IMR-90 (cell line): ENCODE measurements around the gene PTP4A2. TPM values are rescaled to one million over a fixed set of nuclear protein-coding genes. Genes with fewer than 3 reads are reported as not detected.

Experiments
- ATAC-seq: fragments of 200-7000 bp; cut with Tn5 transposase; 2 replicates; pipeline ENCODE4 v1.9.1; 2020; ENCODE audit warnings: low read depth, mild to moderate bottlenecking, moderate library complexity
- BruUV-seq: library from RNA; stranded (reverse); fragments of 400-500 nt; replicated peaks from 2 replicates; lab custom pipeline; 2021; lab: Mats Ljungman, UMichigan
- CTCF ChIA-PET: fragments of 300-600 bp; formaldehyde crosslinking; extraction: SDS; loops from one replicate; lab custom pipeline; 2021; ENCODE audit warnings: antibody characterized with exemption; lab: Yijun Ruan, JAX
- POLR2A ChIA-PET: fragments of 300-600 bp; sonication (Branson Sonifier 250); formaldehyde crosslinking; loops from one replicate; lab custom pipeline; 2022; ENCODE audit warnings: antibody characterized with exemption; ENCODE audit not compliant: unreplicated experiment; lab: Charles Lee
- DNase-seq: peaks from one replicate; pipeline ENCODE4 v3.0.0; 2013
- H2AFZ ChIP-seq: replicated peaks from 2 replicates; pipeline ENCODE3; 2013; ENCODE audit warnings: low read length, mild to moderate bottlenecking; ENCODE audit not compliant: poor library complexity
- H2AK5ac ChIP-seq: 2 replicates; pipeline ENCODE4 v1.6.1; 2013; ENCODE audit warnings: low read depth, low read length, inconsistent platforms
- H2AK9ac ChIP-seq: replicated peaks from 2 replicates; pipeline ENCODE3; 2013; ENCODE audit warnings: mild to moderate bottlenecking, low read depth, low read length, moderate library complexity; ENCODE audit not compliant: poor library complexity
- H2BK120ac ChIP-seq: 2 replicates; pipeline ENCODE4 v1.6.1; 2013; ENCODE audit warnings: low read depth, low read length, inconsistent platforms
- H2BK15ac ChIP-seq: 3 replicates; pipeline ENCODE4 v1.6.1; 2013; ENCODE audit warnings: low read depth, low read length, inconsistent platforms
- H2BK20ac ChIP-seq: 2 replicates; pipeline ENCODE4 v1.6.1; 2013; ENCODE audit warnings: low read depth, mild to moderate bottlenecking, inconsistent platforms, low read length, moderate library complexity
- H2BK5ac ChIP-seq: 2 replicates; pipeline ENCODE4 v1.6.1; 2013; ENCODE audit warnings: mild to moderate bottlenecking, low read depth, low read length, inconsistent platforms; ENCODE audit not compliant: poor library complexity, severe bottlenecking
- H3K14ac ChIP-seq: replicated peaks from 2 replicates; pipeline ENCODE4 v1.6.1; 2013; ENCODE audit warnings: low read depth, low read length, inconsistent platforms
- H3K18ac ChIP-seq: 2 replicates; pipeline ENCODE4 v1.6.1; 2013; ENCODE audit warnings: low read depth, low read length, control low read depth
- H3K23ac ChIP-seq: 2 replicates; pipeline ENCODE4 v1.6.1; 2013; ENCODE audit warnings: low read depth, low read length, inconsistent platforms
- H3K27ac ChIP-seq: 2 replicates; pipeline ENCODE4 v1.5.1; 2013; ENCODE audit warnings: mild to moderate bottlenecking, control low read depth, low read length; ENCODE audit not compliant: insufficient read depth
- H3K27me3 ChIP-seq: 2 replicates; pipeline ENCODE4 v1.6.1; 2013; ENCODE audit warnings: low read length; ENCODE audit not compliant: control insufficient read depth, insufficient read depth
- H3K36me3 ChIP-seq: 2 replicates; pipeline ENCODE4 v1.6.1; 2013; ENCODE audit warnings: low read length, mixed read lengths; ENCODE audit not compliant: control insufficient read depth, insufficient read depth
- H3K4ac ChIP-seq: 2 replicates; pipeline ENCODE4 v1.6.1; 2013; ENCODE audit warnings: low read depth, low read length, inconsistent platforms
- H3K4me1 ChIP-seq: 2 replicates; pipeline ENCODE4 v1.6.1; 2013; ENCODE audit warnings: low read length, mixed read lengths; ENCODE audit not compliant: control insufficient read depth, insufficient read depth
- H3K4me2 ChIP-seq: 2 replicates; pipeline ENCODE4 v1.6.1; 2013; ENCODE audit warnings: low read depth, mild to moderate bottlenecking, control low read depth, low read length, moderate library complexity
- H3K4me3 ChIP-seq: 2 replicates; pipeline ENCODE4 v1.5.1; 2013; ENCODE audit warnings: low read depth, mild to moderate bottlenecking, control low read depth, low read length, moderate library complexity; ENCODE audit not compliant: insufficient read depth
- H3K56ac ChIP-seq: 2 replicates; pipeline ENCODE4 v1.6.1; 2013; ENCODE audit warnings: low read length, inconsistent platforms; ENCODE audit not compliant: insufficient read depth; ENCODE audit errors: extremely low read depth
- H3K79me1 ChIP-seq, 2 experiments: 2 replicates each; pipeline ENCODE4 v1.6.1; 2013; ENCODE audit warnings: low read length in 2 of 2, inconsistent platforms in 1 of 2, low read depth in 1 of 2
- H3K9ac ChIP-seq: 2 replicates; pipeline ENCODE4 v1.6.1; 2013; ENCODE audit warnings: low read depth, low read length, control low read depth
- H3K9me1 ChIP-seq: 2 replicates; pipeline ENCODE4 v1.6.1; 2013; ENCODE audit warnings: low read length, inconsistent platforms; ENCODE audit not compliant: insufficient read depth
- H3K9me3 ChIP-seq: 2 replicates; pipeline ENCODE4 v1.6.1; 2013; ENCODE audit warnings: low read length; ENCODE audit not compliant: control insufficient read depth, insufficient read depth
- H4K20me1 ChIP-seq: 2 replicates; pipeline ENCODE4 v1.6.1; 2013; ENCODE audit warnings: low read length, inconsistent platforms; ENCODE audit not compliant: insufficient read depth
- H4K5ac ChIP-seq: 2 replicates; pipeline ENCODE4 v1.6.1; 2013; ENCODE audit warnings: mild to moderate bottlenecking, low read depth, low read length, control low read depth
- H4K8ac ChIP-seq, 2 experiments: 2 replicates each; pipeline ENCODE4 v1.6.1; 2013; ENCODE audit warnings: low read depth in 2 of 2, low read length in 2 of 2, control low read depth in 1 of 2, inconsistent platforms in 1 of 2
- H4K91ac ChIP-seq: 2 replicates; pipeline ENCODE4 v1.6.1; 2013; ENCODE audit warnings: low read depth, low read length, inconsistent platforms; ENCODE audit not compliant: insufficient read depth
- BHLHE40 ChIP-seq: fragments of 150-350 bp; IDR thresholded peaks from 2 replicates; pipeline ENCODE4 v1.6.1; 2016; ENCODE audit warnings: mild to moderate bottlenecking, low read depth, low read length
- CEBPB ChIP-seq: IDR thresholded peaks from 2 replicates; pipeline ENCODE4 v1.6.1; 2012; ENCODE audit warnings: low read depth, low read length, improper control_type of control experiment
- CHD1 ChIP-seq: IDR thresholded peaks from 2 replicates; pipeline ENCODE4 v1.6.1; 2012; ENCODE audit warnings: low read depth, low read length, improper control_type of control experiment
- CTCF ChIP-seq: conservative IDR thresholded peaks from 2 replicates; pipeline ENCODE4 v1.5.1; 2012; ENCODE audit warnings: mild to moderate bottlenecking, low read depth, low read length, improper control_type of control experiment
- ELK1 ChIP-seq: fragments of 150-350 bp; IDR thresholded peaks from 2 replicates; pipeline ENCODE4 v1.6.1; 2016; ENCODE audit warnings: low read depth, mild to moderate bottlenecking, low read length, moderate library complexity, borderline replicate concordance
- FOS ChIP-seq: fragments of 150-350 bp; IDR thresholded peaks from 2 replicates; pipeline ENCODE4 v1.6.1; 2016; ENCODE audit warnings: low read depth, low read length
- MAZ ChIP-seq: IDR thresholded peaks from 2 replicates; pipeline ENCODE4 v1.6.1; 2012; ENCODE audit warnings: low read depth, mild to moderate bottlenecking, low read length, improper control_type of control experiment, moderate library complexity, borderline replicate concordance
- MXI1 ChIP-seq: IDR thresholded peaks from 2 replicates; pipeline ENCODE4 v1.6.1; 2012; ENCODE audit warnings: low read depth, mild to moderate bottlenecking, low read length, moderate library complexity, borderline replicate concordance
- NFE2L2 ChIP-seq: fragments of 150-350 bp; IDR thresholded peaks from 2 replicates; pipeline ENCODE4 v1.6.1; 2016; ENCODE audit warnings: low read depth, mild to moderate bottlenecking, low read length
- POLR2A ChIP-seq: IDR thresholded peaks from 2 replicates; pipeline ENCODE4 v1.6.1; 2012; ENCODE audit warnings: mild to moderate bottlenecking, low read depth, low read length
- RAD21 ChIP-seq: IDR thresholded peaks from 2 replicates; pipeline ENCODE4 v1.6.1; 2012; ENCODE audit warnings: low read length, improper control_type of control experiment
- RFX5 ChIP-seq: IDR thresholded peaks from 2 replicates; pipeline ENCODE4 v1.8.0; 2012; ENCODE audit warnings: low read depth, mild to moderate bottlenecking, low read length, moderate library complexity
- SMC3 ChIP-seq: fragments of 150-350 bp; IDR thresholded peaks from 2 replicates; pipeline ENCODE4 v1.6.1; 2016; ENCODE audit warnings: low read depth, mild to moderate bottlenecking, antibody characterized with exemption, low read length, moderate library complexity
- whole genome bisulfite sequencing, 2 experiments: methylation state at CpG; one replicate each; pipeline versions ENCODE4 v1.1.5 to v1.1.7; 2013; ENCODE audit warnings: missing lambda C conversion rate in 2 of 2; ENCODE audit not compliant: insufficient read length in 1 of 2; ENCODE audit errors: extremely low coverage in 2 of 2; 5-methylcytosine and 5-hydroxymethylcytosine counted together
- dilution Hi-C: fragments of 300-500 bp; cut with HindIII; formaldehyde crosslinking; loops from one replicate; pipeline ENCODE4 v1.14.3; 2018; ENCODE audit warnings: low sequenced_read_pairs; ENCODE audit not compliant: unreplicated experiment
- in situ Hi-C: fragments of 300-500 bp; cut with MboI; formaldehyde crosslinking; loops from 3 replicates; pipeline ENCODE4 v1.14.3; 2019; ENCODE audit warnings: low sequenced_read_pairs, inconsistent platforms, mixed read lengths
- intact Hi-C: fragments of 100-400 bp; cut with micrococcal nuclease; formaldehyde crosslinking; loops from 2 replicates; pipeline ENCODE4 v1.10.0; 2022
- polyA plus RNA-seq, 3 experiments: library from polyadenylated mRNA; depleted of rRNA; stranded (reverse); fragments of >200 nt; gene quantifications; 2 replicates each; pipeline ENCODE4 v1.2.3, GENCODE V29; 2012; ENCODE audit warnings: low replicate concordance in 1 of 3
- total RNA-seq: library from RNA; depleted of rRNA; stranded (reverse); fragments of >200 nt; gene quantifications from 2 replicates; pipeline ENCODE4 v1.2.3, GENCODE V29; 2012

The PTP4A2 gene
- total and polyA plus RNA-seq, 2 of the 4 experiments (the other 2 are of a cell fraction), result 135 to 328 TPM

GRCh38 chr1:31984419-31985347, 46.5 kb upstream of the PTP4A2 start:
- dilution Hi-C loops, result no loop called here
- peak overlapping the region; percentile 12 to 79; a peak in 3 of 4 replicates for H4K8ac ChIP-seq
- H3K14ac ChIP-seq, result peak overlapping the region; percentile 46; the same call in 1 of the 2 replicates
- no peak overlapping the region; the same call in 1 of the 2 replicates for H3K4me2 ChIP-seq
- H2BK120ac ChIP-seq, result no peak overlapping the region; the same call in 1 of the 2 replicates
- H2AK9ac ChIP-seq, result peak overlapping the region; percentile 57
- peak; percentile 87 for ATAC-seq
- ChIA-PET POLR2A (interaction anchor here (0.6 kb wide), 1 partner anchor 21 kb away, joined by 11 read pairs; no protein-coding TSS in a partner anchor), CTCF (interaction anchor here (0.6 to 1.1 kb wide), 5 partner anchors 8 to 178 kb away, joined by 3 to 6 read pairs (median 3); no protein-coding TSS in a partner anchor)
- BruUV-seq, result no TSS peak
- peaks cover 7% of the 10 kb centered on the region; the same call in 1 of the 2 replicates for H3K9me1 ChIP-seq
- H3K4me1 ChIP-seq, result peaks cover 4% of the 10 kb centered on the region
- H4K5ac ChIP-seq, result peak overlapping the region; percentile 85
- H4K20me1 ChIP-seq, result no peaks in the 10 kb centered on the region
- H2AFZ ChIP-seq, result peak overlapping the region; percentile 87
- H2BK15ac ChIP-seq, result no peak overlapping the region
- in situ Hi-C loops, result loop anchor here (25.0 kb wide), 1 partner anchor 97 kb away; no protein-coding TSS in a partner anchor
- no peak overlapping the region; the same call in 1 of the 2 replicates for H3K23ac ChIP-seq
- no peak overlapping the region for H4K91ac ChIP-seq
- H3K56ac ChIP-seq, result peak overlapping the region; percentile 28; the same call in 1 of the 2 replicates
- peak; percentile 63 for DNase-seq
- H3K4me3 ChIP-seq, result no peak overlapping the region
- H3K4ac ChIP-seq, result no peak overlapping the region
- no peak overlapping the region for H2AK5ac ChIP-seq
- peak overlapping the region; percentile 46 for H2BK5ac ChIP-seq
- H3K27me3 ChIP-seq, result no peaks in the 10 kb centered on the region
- H3K18ac ChIP-seq, result peak overlapping the region; percentile 66
- intact Hi-C loops, result no loop called here
- no peak overlapping the region for H3K9ac ChIP-seq
- no peak overlapping the region for H2BK20ac ChIP-seq
- no peaks in the 10 kb centered on the region for H3K36me3 ChIP-seq
- WGBS, 2 experiments, result no CpG with 5 or more reads among the region's 6 CpGs
- H3K79me1 ChIP-seq, result no peaks in the 10 kb centered on the region; a peak in 1 of 4 replicates
- no peaks in the 10 kb centered on the region for H3K9me3 ChIP-seq
- no peak overlapping the region; the same call in 1 of the 2 replicates for H3K27ac ChIP-seq
- TF ChIP-seq MXI1, result no peak
- TF ChIP-seq FOS, result no peak
- TF ChIP-seq ELK1, result no peak
- no peak for TF ChIP-seq RAD21
- no peak for TF ChIP-seq CTCF
- no peak for TF ChIP-seq RFX5
- TF ChIP-seq SMC3, result no peak
- no peak for TF ChIP-seq BHLHE40
- no peak for TF ChIP-seq MAZ
- no peak for TF ChIP-seq POLR2A
- TF ChIP-seq CEBPB, result no peak
- no peak for TF ChIP-seq CHD1
- TF ChIP-seq NFE2L2, result no peak
